ENCODE results near the gene STT3A.

GRCh38 chr11:125566235-125566634, 26.4 kb upstream of the STT3A start:
- TF ChIP-seq CTCF (IDR thresholded peaks at IDR 0.05 in 2 of 3, conservative IDR thresholded peaks at IDR 0.05 in 1 of 3; ENCODE audit: borderline replicate concordance in 1 of 3, insufficient read depth in 1 of 3, low read depth in 2 of 3, low read length in 2 of 3) = no peak
- TF ChIP-seq POLR2A (IDR thresholded peaks at IDR 0.05; ENCODE audit: borderline replicate concordance, extremely low read depth, insufficient read depth, insufficient read length) = no peak
- TF ChIP-seq SP1 (IDR thresholded peaks at IDR 0.05; ENCODE audit: low read depth) = no peak
- no peak for TF ChIP-seq MAX (IDR thresholded peaks at IDR 0.05)
